Measurements from ENCODE around the gene TRIM52.

DNA sequence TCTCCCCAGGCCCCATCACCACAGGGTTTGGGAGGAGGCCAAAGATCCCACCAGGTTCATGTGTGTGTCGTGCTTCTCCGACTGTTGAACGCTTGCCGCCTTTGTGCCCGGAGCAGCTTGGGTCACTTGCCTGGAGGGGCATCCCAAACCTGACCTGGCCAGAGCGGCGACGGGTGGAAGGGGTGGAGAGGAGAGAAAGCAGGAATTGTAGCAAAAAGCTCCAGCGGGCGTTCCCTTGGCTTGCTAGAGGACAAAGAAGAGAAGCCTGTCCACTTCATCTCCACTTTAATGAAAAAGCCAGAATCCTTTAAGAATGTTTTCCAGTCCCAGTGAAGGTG, 40.8 kb downstream of the TRIM52 start:
- TF ChIP-seq, protein P1, sequence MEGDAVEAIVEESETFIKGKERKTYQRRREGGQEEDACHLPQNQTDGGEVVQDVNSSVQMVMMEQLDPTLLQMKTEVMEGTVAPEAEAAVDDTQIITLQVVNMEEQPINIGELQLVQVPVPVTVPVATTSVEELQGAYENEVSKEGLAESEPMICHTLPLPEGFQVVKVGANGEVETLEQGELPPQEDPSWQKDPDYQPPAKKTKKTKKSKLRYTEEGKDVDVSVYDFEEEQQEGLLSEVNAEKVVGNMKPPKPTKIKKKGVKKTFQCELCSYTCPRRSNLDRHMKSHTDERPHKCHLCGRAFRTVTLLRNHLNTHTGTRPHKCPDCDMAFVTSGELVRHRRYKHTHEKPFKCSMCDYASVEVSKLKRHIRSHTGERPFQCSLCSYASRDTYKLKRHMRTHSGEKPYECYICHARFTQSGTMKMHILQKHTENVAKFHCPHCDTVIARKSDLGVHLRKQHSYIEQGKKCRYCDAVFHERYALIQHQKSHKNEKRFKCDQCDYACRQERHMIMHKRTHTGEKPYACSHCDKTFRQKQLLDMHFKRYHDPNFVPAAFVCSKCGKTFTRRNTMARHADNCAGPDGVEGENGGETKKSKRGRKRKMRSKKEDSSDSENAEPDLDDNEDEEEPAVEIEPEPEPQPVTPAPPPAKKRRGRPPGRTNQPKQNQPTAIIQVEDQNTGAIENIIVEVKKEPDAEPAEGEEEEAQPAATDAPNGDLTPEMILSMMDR (IDR thresholded peaks at IDR 0.05): no peak
- no peak for TF ChIP-seq POLR2A (IDR thresholded peaks at IDR 0.05)
